ENCODE data around the gene HDAC4.

HDAC4 gene

GRCh38 chr2:239115616-239116015 is 285.2 kb downstream of the HDAC4 start:
- peaks cover 9% of the 10 kb centered on the region for H3K4me1 ChIP-seq (ENCODE audit: insufficient read depth, insufficient read length)
- H3K4me3 ChIP-seq (ENCODE audit: insufficient read length, low read depth), result no peak overlapping the region
- TF ChIP-seq YY1 (IDR thresholded peaks at IDR 0.05; ENCODE audit: insufficient read depth, insufficient read length), result no peak
- no peak for TF ChIP-seq ZNF274 (IDR thresholded peaks at IDR 0.05; ENCODE audit: low read depth, low read length)
- TF ChIP-seq SUZ12 (IDR thresholded peaks at IDR 0.05; ENCODE audit: extremely low read depth, insufficient read depth, insufficient read length), result no peak
- H3K9me3 ChIP-seq (ENCODE audit: insufficient read depth, low read length), result no peaks in the 10 kb centered on the region
- peak overlapping the region; percentile 14 for H3K9ac ChIP-seq (ENCODE audit: insufficient read length, low read depth)
- DNase-seq (ENCODE audit: low read depth, low spot score), result no peak
- H3K27me3 ChIP-seq (ENCODE audit: insufficient read depth, insufficient read length), result no peaks in the 10 kb centered on the region
- H3K36me3 ChIP-seq (ENCODE audit: insufficient read depth, insufficient read length, low read length), result peaks cover 15% of the 10 kb centered on the region

DNA sequence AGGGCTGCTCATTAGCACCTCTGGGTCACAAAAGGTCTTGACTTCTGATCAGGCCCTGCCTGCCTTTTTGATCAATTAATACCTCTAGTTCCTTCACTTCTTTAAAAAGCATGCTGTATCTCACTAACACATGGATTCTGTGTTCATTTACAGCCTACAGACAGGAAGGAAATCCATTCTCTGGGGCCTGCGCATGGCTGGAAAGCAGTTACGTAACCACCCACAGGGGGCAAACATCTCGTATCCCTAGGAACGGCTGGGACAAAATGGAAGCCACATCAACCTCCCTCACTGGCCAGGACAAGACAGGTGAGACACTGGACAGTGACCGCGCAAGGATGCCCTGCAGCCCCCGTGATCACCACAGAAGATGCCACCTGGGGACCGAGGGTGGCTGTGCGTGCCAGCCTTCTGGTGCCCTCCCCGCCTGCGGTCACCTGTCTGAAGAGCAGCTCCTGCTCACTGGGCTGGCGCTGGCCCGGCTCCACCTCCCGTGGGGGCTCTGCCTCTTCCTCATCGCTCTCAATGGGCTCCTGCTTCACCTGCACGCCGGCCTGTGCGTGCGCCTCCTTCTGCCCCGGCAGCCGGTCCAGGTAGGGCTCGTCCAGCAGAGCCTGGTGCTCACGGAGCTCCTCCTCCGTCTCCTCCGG is 286.1 kb downstream of the HDAC4 start:
- Histone ChIP-seq H3K27me3 (ENCODE audit: insufficient read depth, insufficient read length) (no peaks in the 10 kb centered on the region), H3K4me1 (ENCODE audit: insufficient read depth, insufficient read length) (peaks cover 9% of the 10 kb centered on the region), H3K9ac (ENCODE audit: insufficient read length, low read depth) (no peak overlapping the region), H3K36me3 (ENCODE audit: insufficient read depth, insufficient read length, low read length) (peaks cover 19% of the 10 kb centered on the region), H3K9me3 (ENCODE audit: insufficient read depth, low read length) (no peaks in the 10 kb centered on the region), H3K4me3 (ENCODE audit: insufficient read length, low read depth) (no peak overlapping the region)
- no peak for DNase-seq (ENCODE audit: low read depth, low spot score)
- no peak for TF ChIP-seq ZNF274 (IDR thresholded peaks at IDR 0.05; ENCODE audit: low read depth, low read length)
- TF ChIP-seq SUZ12 (IDR thresholded peaks at IDR 0.05; ENCODE audit: extremely low read depth, insufficient read depth, insufficient read length), result no peak
- TF ChIP-seq YY1 (IDR thresholded peaks at IDR 0.05; ENCODE audit: insufficient read depth, insufficient read length), result no peak

DNA sequence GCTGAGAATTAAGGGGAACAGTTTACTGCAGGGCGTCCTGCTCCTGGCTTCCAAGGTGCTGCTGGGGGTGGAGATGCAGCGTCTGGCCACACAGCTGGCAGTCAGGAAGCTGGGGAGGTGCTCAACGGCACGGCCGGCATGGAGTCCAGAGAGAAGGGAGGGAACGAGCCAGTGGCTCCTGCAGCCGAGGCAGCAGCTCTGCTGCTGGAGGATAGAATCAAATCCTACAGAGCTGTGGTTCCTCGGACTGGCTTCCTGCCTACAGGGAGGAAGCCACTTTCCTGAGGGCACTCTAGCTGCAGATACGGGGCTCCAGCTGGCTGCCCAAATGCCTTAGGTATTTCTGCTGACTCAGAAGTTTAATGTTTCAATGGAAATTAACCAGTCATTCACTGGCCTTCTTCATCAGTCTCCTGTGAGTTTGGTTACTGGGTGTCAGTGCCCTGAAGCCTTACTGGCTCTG is 286.7 kb downstream of the HDAC4 start:
- DNase-seq (ENCODE audit: low read depth, low spot score), result no peak
- peaks cover 9% of the 10 kb centered on the region for H3K4me1 ChIP-seq (ENCODE audit: insufficient read depth, insufficient read length)
- no peaks in the 10 kb centered on the region for H3K27me3 ChIP-seq (ENCODE audit: insufficient read depth, insufficient read length)

DNA sequence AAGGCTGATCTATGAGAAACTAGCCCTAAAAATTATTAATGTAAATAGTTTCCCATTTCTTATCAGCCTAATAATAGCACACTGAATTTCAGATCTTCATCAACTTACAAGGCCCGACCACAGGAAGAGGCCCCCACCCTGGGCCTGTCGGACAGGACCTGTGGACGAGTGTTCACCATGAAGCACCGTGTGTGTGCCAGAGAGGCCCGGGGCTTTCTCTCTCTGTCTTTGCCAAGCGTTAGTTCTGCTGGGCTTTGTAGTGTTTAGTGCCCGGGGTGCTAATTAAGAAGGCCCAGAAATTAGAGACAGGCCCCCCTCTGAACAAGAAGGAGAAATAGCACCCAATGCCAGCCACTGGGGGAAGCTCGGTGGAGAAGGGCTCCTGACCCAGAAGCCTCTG is 287.2 kb downstream of the HDAC4 start:
- peaks cover 29% of the 10 kb centered on the region for H3K36me3 ChIP-seq (ENCODE audit: insufficient read depth, insufficient read length, low read length)
- H3K4me3 ChIP-seq (ENCODE audit: insufficient read length, low read depth), result no peak overlapping the region
- H3K4me1 ChIP-seq (ENCODE audit: insufficient read depth, insufficient read length), result peaks cover 9% of the 10 kb centered on the region

More for the DNA sequence above, 286.7 kb downstream of the HDAC4 start:
- Histone ChIP-seq H3K9me3 (ENCODE audit: insufficient read depth, low read length) (no peaks in the 10 kb centered on the region), H3K9ac (ENCODE audit: insufficient read length, low read depth) (no peak overlapping the region), H3K4me3 (ENCODE audit: insufficient read length, low read depth) (no peak overlapping the region), H3K36me3 (ENCODE audit: insufficient read depth, insufficient read length, low read length) (peaks cover 24% of the 10 kb centered on the region)
- TF ChIP-seq YY1 (IDR thresholded peaks at IDR 0.05; ENCODE audit: insufficient read depth, insufficient read length) (no peak), ZNF274 (IDR thresholded peaks at IDR 0.05; ENCODE audit: low read depth, low read length) (no peak), SUZ12 (IDR thresholded peaks at IDR 0.05; ENCODE audit: extremely low read depth, insufficient read depth, insufficient read length) (no peak)

GRCh38 chr2:239113171-239113570 is 287.6 kb downstream of the HDAC4 start:
- H3K27me3 ChIP-seq (ENCODE audit: insufficient read depth, insufficient read length), result no peaks in the 10 kb centered on the region
- H3K4me1 ChIP-seq (ENCODE audit: insufficient read depth, insufficient read length), result peaks cover 11% of the 10 kb centered on the region
- peaks cover 29% of the 10 kb centered on the region for H3K36me3 ChIP-seq (ENCODE audit: insufficient read depth, insufficient read length, low read length)
- TF ChIP-seq YY1 (IDR thresholded peaks at IDR 0.05; ENCODE audit: insufficient read depth, insufficient read length) (no peak), SUZ12 (IDR thresholded peaks at IDR 0.05; ENCODE audit: extremely low read depth, insufficient read depth, insufficient read length) (no peak), ZNF274 (IDR thresholded peaks at IDR 0.05; ENCODE audit: low read depth, low read length) (no peak)
- no peak overlapping the region for H3K4me3 ChIP-seq (ENCODE audit: insufficient read length, low read depth)
- H3K9ac ChIP-seq (ENCODE audit: insufficient read length, low read depth), result no peak overlapping the region
- DNase-seq (ENCODE audit: low read depth, low spot score), result no peak
- H3K9me3 ChIP-seq (ENCODE audit: insufficient read depth, low read length), result no peaks in the 10 kb centered on the region

More for the DNA sequence above, 287.2 kb downstream of the HDAC4 start:
- no peak overlapping the region for H3K9ac ChIP-seq (ENCODE audit: insufficient read length, low read depth)
- TF ChIP-seq ZNF274 (IDR thresholded peaks at IDR 0.05; ENCODE audit: low read depth, low read length) (no peak), SUZ12 (IDR thresholded peaks at IDR 0.05; ENCODE audit: extremely low read depth, insufficient read depth, insufficient read length) (no peak)
- H3K27me3 ChIP-seq (ENCODE audit: insufficient read depth, insufficient read length), result no peaks in the 10 kb centered on the region
- DNase-seq (ENCODE audit: low read depth, low spot score), result no peak
- H3K9me3 ChIP-seq (ENCODE audit: insufficient read depth, low read length), result no peaks in the 10 kb centered on the region

DNA sequence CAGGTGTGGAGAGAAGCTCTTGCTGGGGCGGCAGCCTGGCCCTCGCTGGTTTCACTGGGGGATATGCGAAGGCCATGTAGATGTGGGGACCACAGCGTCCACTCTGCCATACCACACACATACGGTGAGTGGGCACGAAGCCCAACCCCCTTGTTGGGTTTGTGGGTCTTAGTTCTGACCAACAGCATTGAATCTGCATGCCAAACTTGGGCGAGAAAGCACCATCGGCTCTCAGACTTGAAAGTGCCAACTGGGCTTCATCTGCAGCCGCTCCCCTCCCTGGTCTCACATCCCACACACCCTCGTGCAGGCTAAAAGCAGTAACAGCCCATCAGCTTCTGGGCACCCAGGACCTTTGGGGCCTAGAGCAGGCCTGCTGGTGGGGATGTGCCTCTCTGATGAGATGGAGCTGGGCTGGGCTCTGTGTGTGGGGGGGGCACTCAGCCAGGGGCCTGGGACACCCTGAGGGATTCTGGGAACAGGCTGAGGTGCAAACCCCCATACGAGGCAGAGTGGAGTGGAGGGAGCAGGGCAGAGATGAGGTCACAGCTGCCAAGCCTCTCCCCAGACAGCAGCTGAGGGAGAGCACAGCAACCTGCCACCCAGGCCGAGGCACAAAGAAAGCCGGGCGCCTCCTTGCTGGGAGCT is 288.6 kb downstream of the HDAC4 start:
- no peak for DNase-seq (ENCODE audit: low read depth, low spot score)
- no peak overlapping the region for H3K4me3 ChIP-seq (ENCODE audit: insufficient read length, low read depth)
- no peaks in the 10 kb centered on the region for H3K9me3 ChIP-seq (ENCODE audit: insufficient read depth, low read length)
- H3K36me3 ChIP-seq (ENCODE audit: insufficient read depth, insufficient read length, low read length), result peaks cover 30% of the 10 kb centered on the region
- TF ChIP-seq YY1 (IDR thresholded peaks at IDR 0.05; ENCODE audit: insufficient read depth, insufficient read length) (no peak), SUZ12 (IDR thresholded peaks at IDR 0.05; ENCODE audit: extremely low read depth, insufficient read depth, insufficient read length) (no peak), ZNF274 (IDR thresholded peaks at IDR 0.05; ENCODE audit: low read depth, low read length) (no peak)
- peaks cover 15% of the 10 kb centered on the region for H3K4me1 ChIP-seq (ENCODE audit: insufficient read depth, insufficient read length)
- no peak overlapping the region for H3K9ac ChIP-seq (ENCODE audit: insufficient read length, low read depth)
- H3K27me3 ChIP-seq (ENCODE audit: insufficient read depth, insufficient read length), result no peaks in the 10 kb centered on the region

- TF ChIP-seq YY1 (IDR thresholded peaks at IDR 0.05; ENCODE audit: insufficient read depth, insufficient read length) (no peak), ZNF274 (IDR thresholded peaks at IDR 0.05; ENCODE audit: low read depth, low read length) (no peak), SUZ12 (IDR thresholded peaks at IDR 0.05; ENCODE audit: extremely low read depth, insufficient read depth, insufficient read length) (no peak)
- Histone ChIP-seq H3K27me3 (ENCODE audit: insufficient read depth, insufficient read length) (no peaks in the 10 kb centered on the region), H3K4me3 (ENCODE audit: insufficient read length, low read depth) (no peak overlapping the region), H3K4me1 (ENCODE audit: insufficient read depth, insufficient read length) (peaks cover 15% of the 10 kb centered on the region), H3K9me3 (ENCODE audit: insufficient read depth, low read length) (no peaks in the 10 kb centered on the region), H3K9ac (ENCODE audit: insufficient read length, low read depth) (no peak overlapping the region), H3K36me3 (ENCODE audit: insufficient read depth, insufficient read length, low read length) (peaks cover 36% of the 10 kb centered on the region)
- no peak for DNase-seq (ENCODE audit: low read depth, low spot score)
These were observed 289.3 kb downstream of the HDAC4 start for GRCh38 chr2:239111401-239112100.
